HepG2 (cell line): Measurements from ENCODE around the gene FMNL2. TPM values are rescaled to one million over a fixed set of nuclear protein-coding genes. Genes with fewer than 3 reads are reported as not detected.

ENCODE experiments used
- ATAC-seq: fragments of 200-7000 bp; cut with Tn5 transposase; 3 replicates; pipeline ENCODE4 v1.9.1; 2020; ENCODE audit warnings: mild to moderate bottlenecking, moderate library complexity
- BruUV-seq: library from RNA; stranded (reverse); fragments of 400-500 nt; replicated peaks from 2 replicates; lab custom pipeline; 2021; lab: Mats Ljungman, UMichigan
- CTCF ChIA-PET: fragments of 300-600 bp; formaldehyde crosslinking; extraction: SDS; loops from one replicate; lab custom pipeline; 2021; ENCODE audit warnings: low total read pairs, inconsistent platforms, low intra/inter-chr PET ratio; lab: Yijun Ruan, JAX
- POLR2A ChIA-PET: fragments of 350-600 bp; sonication (Branson Sonifier 250); formaldehyde crosslinking; loops from one replicate; lab custom pipeline; 2020; ENCODE audit warnings: antibody characterized with exemption, inconsistent platforms; lab: Yijun Ruan, JAX
- DNase-seq: peaks from one replicate; pipeline ENCODE4 v3.0.0-alpha.2; 2015; ENCODE audit warnings: low spot score
- FAIRE-seq: peaks from 3 replicates; lab custom pipeline; 2011; peaks lifted over from hg19 to GRCh38; lab: Jason Lieb, UNC
- H2AFZ ChIP-seq: one replicate; pipeline ENCODE4 v1.6.1; 2011; ENCODE audit warnings: low read length, inconsistent platforms
- H3K27ac ChIP-seq: fragments of 300-600 bp; 3 replicates; pipeline ENCODE4 v1.8.0; 2011; ENCODE audit warnings: mixed run types, mild to moderate bottlenecking, mixed read lengths, low read length, inconsistent platforms; ENCODE audit not compliant: insufficient read depth; ENCODE audit errors: extremely low read length
- H3K27me3 ChIP-seq, 2 experiments: fragments of 200-600 bp in 1 of 2; 2 replicates in 1 of 2; 3 replicates in 1 of 2; pipeline versions ENCODE4 v1.6.0 to v1.8.0; 2011; ENCODE audit warnings: low read length in 2 of 2, mild to moderate bottlenecking in 2 of 2, moderate library complexity in 2 of 2, inconsistent platforms in 1 of 2; ENCODE audit not compliant: insufficient read depth in 2 of 2, control insufficient read depth in 1 of 2
- H3K36me3 ChIP-seq, 2 experiments: fragments of 200-600 bp in 1 of 2; replicated peaks in 1 of 2; 2 replicates in 1 of 2; 3 replicates in 1 of 2; pipeline versions ENCODE4 v1.5.1 to v1.8.0; 2011; ENCODE audit warnings: low read length in 2 of 2, inconsistent platforms in 1 of 2; ENCODE audit not compliant: insufficient read depth in 2 of 2, control insufficient read depth in 1 of 2
- H3K4me1 ChIP-seq: 2 replicates; pipeline ENCODE4 v1.5.1; 2012; ENCODE audit warnings: low read length, inconsistent platforms; ENCODE audit not compliant: insufficient read depth
- H3K4me2 ChIP-seq: 2 replicates; pipeline ENCODE4 v1.6.0; 2011; ENCODE audit warnings: low read depth, low read length, inconsistent platforms
- H3K4me3 ChIP-seq, 3 experiments: fragments of 200-600 bp in 1 of 3; sonication (generic), shearing (Covaris generic) in 1 of 3; replicated peaks in 1 of 3; 2 replicates each; pipeline ENCODE4 v1.5.1; 2011 to 2016; ENCODE audit warnings: low read length in 3 of 3, inconsistent platforms in 2 of 3, low read depth in 2 of 3, mild to moderate bottlenecking in 2 of 3, control low read depth in 1 of 3, mixed read lengths in 1 of 3; ENCODE audit not compliant: insufficient read depth in 1 of 3
- H3K79me2 ChIP-seq: one replicate; pipeline ENCODE4 v1.6.1; 2011; ENCODE audit warnings: low read length, inconsistent platforms; ENCODE audit not compliant: insufficient read depth
- H3K9ac ChIP-seq: 2 replicates; pipeline ENCODE4 v1.6.0; 2011; ENCODE audit warnings: mild to moderate bottlenecking, low read depth, low read length, inconsistent platforms; ENCODE audit not compliant: insufficient read depth
- H3K9me3 ChIP-seq: 2 replicates; pipeline ENCODE4 v1.5.1; 2012; ENCODE audit warnings: mild to moderate bottlenecking, low read length
- H4K20me1 ChIP-seq: 2 replicates; pipeline ENCODE4 v1.6.0; 2011; ENCODE audit warnings: inconsistent platforms, mild to moderate bottlenecking, low read length, moderate library complexity; ENCODE audit not compliant: insufficient read depth
- BHLHE40 ChIP-seq: IDR thresholded peaks from 2 replicates; pipeline ENCODE4 v1.6.1; 2011; ENCODE audit warnings: low read length, improper control_type of control experiment
- FOSL1 ChIP-seq: sonication (generic); formaldehyde crosslinking; IDR thresholded peaks from 2 replicates; pipeline ENCODE4 v1.9.0; 2021; ENCODE audit warnings: missing genetic modification reagents, borderline replicate concordance
- GPN1 ChIP-seq: sonication (generic); formaldehyde crosslinking; IDR thresholded peaks from 2 replicates; pipeline ENCODE4 v1.5.1; 2020; ENCODE audit warnings: missing genetic modification reagents, borderline replicate concordance
- HMG20A ChIP-seq: IDR thresholded peaks from 2 replicates; pipeline ENCODE4 v1.6.1; 2016; ENCODE audit warnings: borderline replicate concordance
- JUN ChIP-seq: sonication (generic); formaldehyde crosslinking; IDR thresholded peaks from 2 replicates; pipeline ENCODE4 v1.4.0; 2020; ENCODE audit warnings: mild to moderate bottlenecking, missing genetic modification reagents
- RBM22 ChIP-seq: fragments of 200-400 bp; formaldehyde crosslinking; optimal IDR thresholded peaks from 2 replicates; pipeline ENCODE3; 2017; ENCODE audit warnings: mild to moderate bottlenecking, low read length, moderate library complexity
- RNF2 ChIP-seq: fragments of 450-650 bp; conservative IDR thresholded peaks from 2 replicates; pipeline ENCODE4 v1.6.1; 2016; ENCODE audit warnings: low read depth
- ZNF17 ChIP-seq: sonication (generic); formaldehyde crosslinking; IDR thresholded peaks from 2 replicates; pipeline ENCODE4 v1.5.0; 2020; ENCODE audit warnings: mild to moderate bottlenecking, missing genetic modification reagents
- ZNF282 ChIP-seq: fragments of 450-650 bp; IDR thresholded peaks from 2 replicates; pipeline ENCODE4 v1.6.1; 2018; ENCODE audit not compliant: partially characterized antibody
- ZNF572 ChIP-seq: sonication (generic); formaldehyde crosslinking; IDR thresholded peaks from 2 replicates; pipeline ENCODE4 v1.5.1; 2020; ENCODE audit warnings: mild to moderate bottlenecking, missing genetic modification reagents
- WGBS: methylation state at CpG from one replicate; pipeline ENCODE4 v1.1.6; 2017; ENCODE audit warnings: low lambda C conversion rate; 5-methylcytosine and 5-hydroxymethylcytosine counted together
- in situ Hi-C: cut with HindIII; loops from 2 replicates; pipeline ENCODE4 v1.10.0; 2017; ENCODE audit warnings: low pct_unique_long_range_greater_than_20kb; ENCODE audit not compliant: extremely low pct_ligation_motif_present
- intact Hi-C: fragments of 100-400 bp; cut with micrococcal nuclease; formaldehyde crosslinking; loops from one replicate; pipeline ENCODE4 v1.10.0; 2022; ENCODE audit not compliant: unreplicated experiment
- polyA plus RNA-seq, 8 experiments: library from polyadenylated mRNA; depleted of rRNA in 3 of 8; stranded (reverse) in 7 of 8; unstranded in 1 of 8; fragments of >200 nt; fragmentation: Illumina TruSeq in 4 of 8; extraction: Trizol in 4 of 8; gene quantifications; 2 replicates each; pipeline versions ENCODE4 v1.2.1 to v1.2.3, GENCODE V29; 2011 to 2016; ENCODE audit warnings: low read depth in 4 of 8, missing spikeins in 1 of 8, mixed read lengths in 1 of 8; ENCODE audit not compliant: insufficient read depth in 1 of 8
- total RNA-seq, 5 experiments: library from RNA; depleted of rRNA; stranded (reverse); fragments of >200 nt; fragmentation: Illumina TruSeq; extraction: Trizol; gene quantifications; 2 replicates each; pipeline ENCODE4 v1.2.3, GENCODE V29; 2016; ENCODE audit warnings: low read depth in 1 of 5
- TF ChIP-seq, protein P1 (sequence below): sonication (generic); formaldehyde crosslinking; IDR thresholded peaks from 2 replicates; pipeline ENCODE4 v1.8.0; 2022; ENCODE audit warnings: mild to moderate bottlenecking, missing genetic modification reagents; ENCODE audit not compliant: insufficient replicate concordance

FMNL2 gene
- total and polyA plus RNA-seq, 2 of the 13 experiments (the other 11 are each of a cell fraction or from before 2014, with no cell fraction given) = 66.5 to 67.7 TPM

DNA sequence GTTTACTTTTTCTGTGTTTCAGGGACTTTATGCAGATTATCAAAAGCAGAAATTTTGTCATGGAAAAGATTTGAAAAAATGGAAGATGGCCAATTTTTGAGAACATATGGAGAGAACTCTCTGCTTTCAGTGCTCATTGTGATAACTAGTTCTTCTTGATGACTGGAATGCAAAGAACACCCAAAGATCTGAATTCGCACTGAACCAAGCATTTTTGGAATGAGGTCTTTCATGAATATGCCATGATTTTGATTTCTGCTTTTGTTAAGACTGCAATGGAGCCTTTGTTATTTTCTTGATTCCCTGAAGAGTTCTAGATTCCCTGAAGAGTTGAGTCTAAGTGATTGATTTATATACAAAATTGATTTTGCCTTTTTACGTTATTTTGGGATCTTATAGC, 124.1 kb downstream of the FMNL2 start:
- intact Hi-C loops = no loop called here
- POLR2A ChIA-PET = no interaction called here
- no peak overlapping the region for H3K4me3 ChIP-seq
- H3K4me1 ChIP-seq = peaks cover 60% of the 10 kb centered on the region
- H3K27me3 ChIP-seq = no peaks in the 10 kb centered on the region
- H3K79me2 ChIP-seq = peaks cover 94% of the 10 kb centered on the region
- no peak for DNase-seq
- H3K27ac ChIP-seq = no peak overlapping the region
- CTCF ChIA-PET = no interaction called here
- no peaks in the 10 kb centered on the region for H3K9me3 ChIP-seq
- no peak for ATAC-seq
- no peaks in the 10 kb centered on the region for H4K20me1 ChIP-seq
- no peak for FAIRE-seq
- no peak overlapping the region for H3K9ac ChIP-seq
- BruUV-seq = no TSS peak
- 97% methylated on average over 2 of the region's 2 CpGs for WGBS
- no peak overlapping the region for H3K4me2 ChIP-seq
- TF ChIP-seq ZNF17 (CRISPR knock-in tag) (no peak), HMG20A (CRISPR knock-in tag) (no peak), BHLHE40 (no peak), ZNF572 (CRISPR knock-in tag) (no peak), ZNF282 (no peak), RNF2 (no peak), GPN1 (CRISPR knock-in tag) (no peak), JUN (no peak)
- TF ChIP-seq, protein P1, sequence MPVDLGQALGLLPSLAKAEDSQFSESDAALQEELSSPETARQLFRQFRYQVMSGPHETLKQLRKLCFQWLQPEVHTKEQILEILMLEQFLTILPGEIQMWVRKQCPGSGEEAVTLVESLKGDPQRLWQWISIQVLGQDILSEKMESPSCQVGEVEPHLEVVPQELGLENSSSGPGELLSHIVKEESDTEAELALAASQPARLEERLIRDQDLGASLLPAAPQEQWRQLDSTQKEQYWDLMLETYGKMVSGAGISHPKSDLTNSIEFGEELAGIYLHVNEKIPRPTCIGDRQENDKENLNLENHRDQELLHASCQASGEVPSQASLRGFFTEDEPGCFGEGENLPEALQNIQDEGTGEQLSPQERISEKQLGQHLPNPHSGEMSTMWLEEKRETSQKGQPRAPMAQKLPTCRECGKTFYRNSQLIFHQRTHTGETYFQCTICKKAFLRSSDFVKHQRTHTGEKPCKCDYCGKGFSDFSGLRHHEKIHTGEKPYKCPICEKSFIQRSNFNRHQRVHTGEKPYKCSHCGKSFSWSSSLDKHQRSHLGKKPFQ = no peak
- H2AFZ ChIP-seq = no peak overlapping the region
- H3K36me3 ChIP-seq = no peaks in the 10 kb centered on the region; a peak in 1 of 5 replicates
- in situ Hi-C loops = no loop called here

DNA sequence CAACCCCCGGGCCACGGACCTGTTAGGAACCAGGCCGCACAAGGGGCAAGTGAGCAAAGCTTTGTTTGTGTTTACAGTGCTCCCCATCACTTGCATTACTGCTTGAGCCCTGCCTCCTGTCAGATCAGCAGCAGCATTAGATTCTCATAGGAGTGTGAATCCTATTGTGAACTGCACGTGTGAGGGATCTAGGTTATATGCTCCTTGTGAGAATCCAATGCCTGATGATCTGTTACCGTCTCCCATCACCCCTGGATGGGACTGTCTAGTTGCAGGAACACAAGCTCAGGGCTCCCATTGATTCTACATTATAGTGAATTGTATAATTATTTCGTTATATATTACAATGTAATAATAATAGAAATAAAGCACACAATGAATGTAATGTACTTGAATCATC, 125.6 kb downstream of the FMNL2 start:
- FAIRE-seq (no peak), DNase-seq (no peak), ATAC-seq (no peak)
- Histone ChIP-seq H3K9me3 (no peaks in the 10 kb centered on the region), H3K36me3 (no peaks in the 10 kb centered on the region; a peak in 1 of 5 replicates), H3K27me3 (no peaks in the 10 kb centered on the region), H3K4me2 (no peak overlapping the region), H3K79me2 (peaks cover 94% of the 10 kb centered on the region), H3K4me3 (no peak overlapping the region), H2AFZ (no peak overlapping the region), H3K27ac (no peak overlapping the region), H3K4me1 (peaks cover 60% of the 10 kb centered on the region), H4K20me1 (no peaks in the 10 kb centered on the region), H3K9ac (no peak overlapping the region)
- 93% methylated on average over 6 of the region's 6 CpGs for WGBS
- peak; percentile 73 for TF ChIP-seq RBM22
- TF ChIP-seq FOSL1 = no peak
- in situ Hi-C loops = no loop called here
- intact Hi-C loops = no loop called here
- POLR2A ChIA-PET = no interaction called here
- CTCF ChIA-PET = no interaction called here
- BruUV-seq = no TSS peak
